WTC11 (cell line): Measurements from ENCODE around the gene GMEB2.

Experiments
- CREB1 ChIP-seq: sonication (generic); formaldehyde crosslinking; IDR thresholded peaks from 2 replicates; pipeline ENCODE4 v1.8.0; 2023; ENCODE audit warnings: mild to moderate bottlenecking, missing genetic modification reagents
- ETV6 ChIP-seq: sonication (generic); formaldehyde crosslinking; IDR thresholded peaks from 2 replicates; pipeline ENCODE4 v1.8.1; 2022; ENCODE audit warnings: mild to moderate bottlenecking, missing genetic modification reagents
- JUN ChIP-seq: sonication (generic); formaldehyde crosslinking; IDR thresholded peaks from 2 replicates; pipeline ENCODE4 v1.8.0; 2023; ENCODE audit warnings: mild to moderate bottlenecking, missing genetic modification reagents
- KAT7 ChIP-seq: sonication (generic); formaldehyde crosslinking; IDR thresholded peaks from 2 replicates; pipeline ENCODE4 v1.8.1; 2023; ENCODE audit warnings: missing genetic modification reagents, mild to moderate bottlenecking, borderline replicate concordance
- SP1 ChIP-seq: sonication (generic); formaldehyde crosslinking; conservative IDR thresholded peaks from 2 replicates; pipeline ENCODE4 v1.8.1; 2022; ENCODE audit warnings: missing genetic modification reagents
- TCF7 ChIP-seq: sonication (generic); formaldehyde crosslinking; IDR thresholded peaks from 2 replicates; pipeline ENCODE4 v1.8.0; 2022; ENCODE audit warnings: mild to moderate bottlenecking, low read depth, missing genetic modification reagents, moderate library complexity
- ZNF121 ChIP-seq: sonication (generic); formaldehyde crosslinking; IDR thresholded peaks from 2 replicates; pipeline ENCODE4 v1.8.0; 2023; ENCODE audit warnings: missing genetic modification reagents
- TF ChIP-seq, protein P1 (sequence below): sonication (generic); formaldehyde crosslinking; IDR thresholded peaks from 2 replicates; pipeline ENCODE4 v1.8.0; 2023; ENCODE audit warnings: mild to moderate bottlenecking, missing genetic modification reagents
- TF ChIP-seq, protein P2 (sequence below): fragments of 200-600 bp; IDR thresholded peaks from 2 replicates; pipeline ENCODE4 v1.8.0; 2022; ENCODE audit warnings: antibody characterized with exemption
- TF ChIP-seq, protein P3 (sequence below): sonication (generic); formaldehyde crosslinking; IDR thresholded peaks from 2 replicates; pipeline ENCODE4 v1.8.1; 2023; ENCODE audit warnings: mild to moderate bottlenecking, missing genetic modification reagents, moderate library complexity
- TF ChIP-seq, protein P4 (sequence below): sonication (generic); formaldehyde crosslinking; IDR thresholded peaks from 2 replicates; pipeline ENCODE4 v1.8.1; 2022; ENCODE audit warnings: low read depth, missing genetic modification reagents, borderline replicate concordance
- TF ChIP-seq, protein P5 (sequence below): sonication (generic); formaldehyde crosslinking; IDR thresholded peaks from 2 replicates; pipeline ENCODE4 v1.8.1; 2022; ENCODE audit warnings: low read depth, mild to moderate bottlenecking, moderate library complexity, missing genetic modification reagents, borderline replicate concordance
- TF ChIP-seq, protein P6 (sequence below): sonication (generic); formaldehyde crosslinking; IDR thresholded peaks from 2 replicates; pipeline ENCODE4 v1.8.1; 2023; ENCODE audit warnings: mild to moderate bottlenecking, moderate library complexity, missing genetic modification reagents

DNA sequence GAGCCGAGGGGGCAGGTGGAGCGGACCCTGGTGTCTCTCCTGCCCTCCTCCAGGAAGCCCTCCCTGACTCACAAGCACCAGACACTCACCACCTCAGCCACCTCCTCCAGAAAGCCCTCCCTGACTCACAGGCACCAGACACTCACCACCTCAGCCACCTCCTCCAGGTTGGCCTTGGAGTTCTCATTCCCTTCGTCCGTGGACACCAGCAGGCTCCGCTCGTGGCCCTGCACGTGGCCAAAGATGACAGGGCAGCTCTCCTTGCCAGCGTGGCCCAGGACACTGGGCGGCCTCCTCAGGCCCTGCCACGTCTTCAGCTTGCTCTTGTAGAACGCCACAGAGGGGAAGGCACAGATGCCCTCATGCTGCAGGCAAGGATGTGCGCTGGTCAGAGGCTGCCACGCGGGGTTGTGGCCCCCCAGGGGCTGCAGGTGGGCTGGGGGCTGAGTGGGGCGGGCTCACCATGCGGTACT, 66.5 kb downstream of the GMEB2 start:
- TF ChIP-seq CREB1 = no peak
- TF ChIP-seq KAT7 (CRISPR knock-in tag) = no peak
- TF ChIP-seq, protein P1, sequence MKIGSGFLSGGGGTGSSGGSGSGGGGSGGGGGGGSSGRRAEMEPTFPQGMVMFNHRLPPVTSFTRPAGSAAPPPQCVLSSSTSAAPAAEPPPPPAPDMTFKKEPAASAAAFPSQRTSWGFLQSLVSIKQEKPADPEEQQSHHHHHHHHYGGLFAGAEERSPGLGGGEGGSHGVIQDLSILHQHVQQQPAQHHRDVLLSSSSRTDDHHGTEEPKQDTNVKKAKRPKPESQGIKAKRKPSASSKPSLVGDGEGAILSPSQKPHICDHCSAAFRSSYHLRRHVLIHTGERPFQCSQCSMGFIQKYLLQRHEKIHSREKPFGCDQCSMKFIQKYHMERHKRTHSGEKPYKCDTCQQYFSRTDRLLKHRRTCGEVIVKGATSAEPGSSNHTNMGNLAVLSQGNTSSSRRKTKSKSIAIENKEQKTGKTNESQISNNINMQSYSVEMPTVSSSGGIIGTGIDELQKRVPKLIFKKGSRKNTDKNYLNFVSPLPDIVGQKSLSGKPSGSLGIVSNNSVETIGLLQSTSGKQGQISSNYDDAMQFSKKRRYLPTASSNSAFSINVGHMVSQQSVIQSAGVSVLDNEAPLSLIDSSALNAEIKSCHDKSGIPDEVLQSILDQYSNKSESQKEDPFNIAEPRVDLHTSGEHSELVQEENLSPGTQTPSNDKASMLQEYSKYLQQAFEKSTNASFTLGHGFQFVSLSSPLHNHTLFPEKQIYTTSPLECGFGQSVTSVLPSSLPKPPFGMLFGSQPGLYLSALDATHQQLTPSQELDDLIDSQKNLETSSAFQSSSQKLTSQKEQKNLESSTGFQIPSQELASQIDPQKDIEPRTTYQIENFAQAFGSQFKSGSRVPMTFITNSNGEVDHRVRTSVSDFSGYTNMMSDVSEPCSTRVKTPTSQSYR (CRISPR knock-in tag) = no peak
- TF ChIP-seq ETV6 = no peak
- TF ChIP-seq, protein P2, sequence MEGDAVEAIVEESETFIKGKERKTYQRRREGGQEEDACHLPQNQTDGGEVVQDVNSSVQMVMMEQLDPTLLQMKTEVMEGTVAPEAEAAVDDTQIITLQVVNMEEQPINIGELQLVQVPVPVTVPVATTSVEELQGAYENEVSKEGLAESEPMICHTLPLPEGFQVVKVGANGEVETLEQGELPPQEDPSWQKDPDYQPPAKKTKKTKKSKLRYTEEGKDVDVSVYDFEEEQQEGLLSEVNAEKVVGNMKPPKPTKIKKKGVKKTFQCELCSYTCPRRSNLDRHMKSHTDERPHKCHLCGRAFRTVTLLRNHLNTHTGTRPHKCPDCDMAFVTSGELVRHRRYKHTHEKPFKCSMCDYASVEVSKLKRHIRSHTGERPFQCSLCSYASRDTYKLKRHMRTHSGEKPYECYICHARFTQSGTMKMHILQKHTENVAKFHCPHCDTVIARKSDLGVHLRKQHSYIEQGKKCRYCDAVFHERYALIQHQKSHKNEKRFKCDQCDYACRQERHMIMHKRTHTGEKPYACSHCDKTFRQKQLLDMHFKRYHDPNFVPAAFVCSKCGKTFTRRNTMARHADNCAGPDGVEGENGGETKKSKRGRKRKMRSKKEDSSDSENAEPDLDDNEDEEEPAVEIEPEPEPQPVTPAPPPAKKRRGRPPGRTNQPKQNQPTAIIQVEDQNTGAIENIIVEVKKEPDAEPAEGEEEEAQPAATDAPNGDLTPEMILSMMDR = no peak
- TF ChIP-seq, protein P3, sequence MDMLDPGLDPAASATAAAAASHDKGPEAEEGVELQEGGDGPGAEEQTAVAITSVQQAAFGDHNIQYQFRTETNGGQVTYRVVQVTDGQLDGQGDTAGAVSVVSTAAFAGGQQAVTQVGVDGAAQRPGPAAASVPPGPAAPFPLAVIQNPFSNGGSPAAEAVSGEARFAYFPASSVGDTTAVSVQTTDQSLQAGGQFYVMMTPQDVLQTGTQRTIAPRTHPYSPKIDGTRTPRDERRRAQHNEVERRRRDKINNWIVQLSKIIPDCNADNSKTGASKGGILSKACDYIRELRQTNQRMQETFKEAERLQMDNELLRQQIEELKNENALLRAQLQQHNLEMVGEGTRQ = no peak
- TF ChIP-seq, protein P4, sequence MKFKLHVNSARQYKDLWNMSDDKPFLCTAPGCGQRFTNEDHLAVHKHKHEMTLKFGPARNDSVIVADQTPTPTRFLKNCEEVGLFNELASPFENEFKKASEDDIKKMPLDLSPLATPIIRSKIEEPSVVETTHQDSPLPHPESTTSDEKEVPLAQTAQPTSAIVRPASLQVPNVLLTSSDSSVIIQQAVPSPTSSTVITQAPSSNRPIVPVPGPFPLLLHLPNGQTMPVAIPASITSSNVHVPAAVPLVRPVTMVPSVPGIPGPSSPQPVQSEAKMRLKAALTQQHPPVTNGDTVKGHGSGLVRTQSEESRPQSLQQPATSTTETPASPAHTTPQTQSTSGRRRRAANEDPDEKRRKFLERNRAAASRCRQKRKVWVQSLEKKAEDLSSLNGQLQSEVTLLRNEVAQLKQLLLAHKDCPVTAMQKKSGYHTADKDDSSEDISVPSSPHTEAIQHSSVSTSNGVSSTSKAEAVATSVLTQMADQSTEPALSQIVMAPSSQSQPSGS (CRISPR knock-in tag) = no peak
- TF ChIP-seq JUN (CRISPR knock-in tag) = no peak
- TF ChIP-seq, protein P5, sequence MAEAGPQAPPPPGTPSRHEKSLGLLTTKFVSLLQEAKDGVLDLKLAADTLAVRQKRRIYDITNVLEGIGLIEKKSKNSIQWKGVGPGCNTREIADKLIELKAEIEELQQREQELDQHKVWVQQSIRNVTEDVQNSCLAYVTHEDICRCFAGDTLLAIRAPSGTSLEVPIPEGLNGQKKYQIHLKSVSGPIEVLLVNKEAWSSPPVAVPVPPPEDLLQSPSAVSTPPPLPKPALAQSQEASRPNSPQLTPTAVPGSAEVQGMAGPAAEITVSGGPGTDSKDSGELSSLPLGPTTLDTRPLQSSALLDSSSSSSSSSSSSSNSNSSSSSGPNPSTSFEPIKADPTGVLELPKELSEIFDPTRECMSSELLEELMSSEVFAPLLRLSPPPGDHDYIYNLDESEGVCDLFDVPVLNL (CRISPR knock-in tag) = no peak
- TF ChIP-seq SP1 (CRISPR knock-in tag) = no peak
- no peak for TF ChIP-seq ZNF121 (CRISPR knock-in tag)
- TF ChIP-seq, protein P6, sequence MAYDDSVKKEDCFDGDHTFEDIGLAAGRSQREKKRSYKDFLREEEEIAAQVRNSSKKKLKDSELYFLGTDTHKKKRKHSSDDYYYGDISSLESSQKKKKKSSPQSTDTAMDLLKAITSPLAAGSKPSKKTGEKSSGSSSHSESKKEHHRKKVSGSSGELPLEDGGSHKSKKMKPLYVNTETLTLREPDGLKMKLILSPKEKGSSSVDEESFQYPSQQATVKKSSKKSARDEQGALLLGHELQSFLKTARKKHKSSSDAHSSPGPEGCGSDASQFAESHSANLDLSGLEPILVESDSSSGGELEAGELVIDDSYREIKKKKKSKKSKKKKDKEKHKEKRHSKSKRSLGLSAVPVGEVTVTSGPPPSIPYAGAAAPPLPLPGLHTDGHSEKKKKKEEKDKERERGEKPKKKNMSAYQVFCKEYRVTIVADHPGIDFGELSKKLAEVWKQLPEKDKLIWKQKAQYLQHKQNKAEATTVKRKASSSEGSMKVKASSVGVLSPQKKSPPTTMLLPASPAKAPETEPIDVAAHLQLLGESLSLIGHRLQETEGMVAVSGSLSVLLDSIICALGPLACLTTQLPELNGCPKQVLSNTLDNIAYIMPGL = no peak
- no peak for TF ChIP-seq TCF7 (CRISPR knock-in tag)
